PC-9 (cell line): ENCODE measurements around the gene DEF6.

Experiments used
- EZH2 ChIP-seq: fragments of 200-600 bp; sonication (generic); IDR thresholded peaks from 2 replicates; pipeline ENCODE4 v1.8.0; 2017; ENCODE audit warnings: antibody characterized with exemption, low read depth
- TF ChIP-seq, protein P1 (sequence below): fragments of 200-600 bp; sonication (generic); conservative IDR thresholded peaks from 2 replicates; pipeline ENCODE4 v1.6.1; 2017; ENCODE audit warnings: mixed run types, antibody characterized with exemption, mild to moderate bottlenecking, moderate library complexity

DNA sequence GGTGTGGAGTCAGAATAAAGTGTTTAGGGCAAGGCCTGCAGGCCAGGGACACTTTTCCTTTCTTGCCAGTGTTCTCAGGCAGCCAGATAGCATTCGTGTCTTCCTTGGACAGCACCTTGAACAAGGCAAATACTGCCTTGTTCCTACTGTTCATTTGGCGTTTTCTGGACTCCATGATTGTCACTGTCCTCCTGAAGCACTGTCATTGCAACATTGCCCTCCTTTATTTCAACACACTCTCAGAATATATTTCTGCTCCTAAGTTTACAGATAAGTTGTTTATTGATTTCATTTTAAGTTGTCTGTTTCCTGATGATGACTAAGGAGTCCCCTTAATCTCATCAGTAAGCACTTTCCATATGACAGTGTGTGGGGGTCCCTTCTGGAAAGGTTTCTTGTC lies 15.1 kb upstream of the DEF6 start:
- no peak for TF ChIP-seq EZH2
- TF ChIP-seq, protein P1, sequence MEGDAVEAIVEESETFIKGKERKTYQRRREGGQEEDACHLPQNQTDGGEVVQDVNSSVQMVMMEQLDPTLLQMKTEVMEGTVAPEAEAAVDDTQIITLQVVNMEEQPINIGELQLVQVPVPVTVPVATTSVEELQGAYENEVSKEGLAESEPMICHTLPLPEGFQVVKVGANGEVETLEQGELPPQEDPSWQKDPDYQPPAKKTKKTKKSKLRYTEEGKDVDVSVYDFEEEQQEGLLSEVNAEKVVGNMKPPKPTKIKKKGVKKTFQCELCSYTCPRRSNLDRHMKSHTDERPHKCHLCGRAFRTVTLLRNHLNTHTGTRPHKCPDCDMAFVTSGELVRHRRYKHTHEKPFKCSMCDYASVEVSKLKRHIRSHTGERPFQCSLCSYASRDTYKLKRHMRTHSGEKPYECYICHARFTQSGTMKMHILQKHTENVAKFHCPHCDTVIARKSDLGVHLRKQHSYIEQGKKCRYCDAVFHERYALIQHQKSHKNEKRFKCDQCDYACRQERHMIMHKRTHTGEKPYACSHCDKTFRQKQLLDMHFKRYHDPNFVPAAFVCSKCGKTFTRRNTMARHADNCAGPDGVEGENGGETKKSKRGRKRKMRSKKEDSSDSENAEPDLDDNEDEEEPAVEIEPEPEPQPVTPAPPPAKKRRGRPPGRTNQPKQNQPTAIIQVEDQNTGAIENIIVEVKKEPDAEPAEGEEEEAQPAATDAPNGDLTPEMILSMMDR: no peak
